ENCODE results near the gene PPT1. TPM values are rescaled to one million over a fixed set of nuclear protein-coding genes. Genes with fewer than 3 reads are reported as not detected.

PPT1 gene
- total and polyA plus RNA-seq, 2 of the 4 experiments (the other 2 are of a cell fraction): 22.7 to 55.4 TPM

DNA sequence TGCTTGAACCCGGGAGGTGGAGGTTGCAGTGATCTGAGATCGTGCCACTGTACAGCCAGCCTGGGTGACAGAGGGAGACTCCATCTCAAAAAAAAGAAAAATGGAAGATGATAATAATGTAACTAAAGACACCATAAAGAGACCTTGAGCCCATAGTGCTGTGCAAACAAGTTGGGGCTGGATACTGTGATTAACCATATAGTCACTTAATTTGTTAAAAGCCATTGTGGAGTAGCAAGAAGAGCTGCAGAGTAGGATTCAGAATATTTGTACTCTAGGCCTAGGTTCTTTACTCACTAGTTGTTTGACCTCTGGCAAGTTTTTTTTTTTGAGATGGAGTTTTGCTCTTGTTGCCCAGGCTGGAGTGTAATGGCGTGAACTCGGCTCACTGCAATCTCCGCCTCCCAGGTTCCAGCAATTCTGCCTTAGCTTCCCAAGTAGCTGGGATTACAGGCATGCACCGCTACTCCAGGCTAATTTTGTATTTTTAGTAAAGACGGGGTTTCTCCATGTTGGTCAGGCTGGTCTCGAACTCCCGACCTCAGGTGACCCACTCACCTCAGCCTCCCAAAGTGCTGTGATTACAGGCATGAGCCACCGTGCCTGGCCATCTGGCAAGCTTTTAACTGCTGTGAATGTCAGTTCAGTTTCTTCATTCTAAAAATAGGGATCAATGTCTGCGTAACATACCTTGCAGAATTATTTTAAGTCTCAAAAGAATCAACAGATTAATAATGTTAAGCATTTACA, 43.7 kb downstream of the PPT1 start:
- no peak overlapping the region for H4K5ac ChIP-seq (ENCODE audit: low read depth, low read length)
- no peak overlapping the region for H3K27ac ChIP-seq (ENCODE audit: insufficient read depth, low read length)
- no peak overlapping the region for H3K18ac ChIP-seq (ENCODE audit: low read depth, low read length)
- H3K27me3 ChIP-seq (ENCODE audit: control insufficient read depth, insufficient read depth, low read length): no peaks in the 10 kb centered on the region
- H4K20me1 ChIP-seq (ENCODE audit: insufficient read depth, low read length): peaks cover 94% of the 10 kb centered on the region
- intact Hi-C loops (cut with micrococcal nuclease): no loop called here
- H3K4me1 ChIP-seq (ENCODE audit: control insufficient read depth, insufficient read depth, low read length): peaks cover 7% of the 10 kb centered on the region; the same call in 1 of the 2 replicates
- TF ChIP-seq RFX5 (IDR thresholded peaks at IDR 0.05; ENCODE audit: low read depth, low read length) (no peak), RAD21 (IDR thresholded peaks at IDR 0.05; ENCODE audit: low read length) (no peak), CHD1 (IDR thresholded peaks at IDR 0.05; ENCODE audit: low read depth, low read length) (no peak)
- TF ChIP-seq, protein P1, sequence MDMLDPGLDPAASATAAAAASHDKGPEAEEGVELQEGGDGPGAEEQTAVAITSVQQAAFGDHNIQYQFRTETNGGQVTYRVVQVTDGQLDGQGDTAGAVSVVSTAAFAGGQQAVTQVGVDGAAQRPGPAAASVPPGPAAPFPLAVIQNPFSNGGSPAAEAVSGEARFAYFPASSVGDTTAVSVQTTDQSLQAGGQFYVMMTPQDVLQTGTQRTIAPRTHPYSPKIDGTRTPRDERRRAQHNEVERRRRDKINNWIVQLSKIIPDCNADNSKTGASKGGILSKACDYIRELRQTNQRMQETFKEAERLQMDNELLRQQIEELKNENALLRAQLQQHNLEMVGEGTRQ (IDR thresholded peaks at IDR 0.05; ENCODE audit: low read depth, low read length): no peak
- no peak overlapping the region for H3K56ac ChIP-seq (ENCODE audit: extremely low read depth, insufficient read depth, low read length)
- BruUV-seq (replicated peaks): no TSS peak
- H3K4me3 ChIP-seq (ENCODE audit: insufficient read depth, low read depth, low read length): no peak overlapping the region
- peaks cover 7 to 73% of the 10 kb centered on the region in 2 experiments; a peak in 2 of 4 replicates for H3K79me1 ChIP-seq (ENCODE audit: low read depth in 1 of 2, low read length in 2 of 2)
- H2BK15ac ChIP-seq (ENCODE audit: low read depth, low read length): no peak overlapping the region
- in situ Hi-C loops (cut with MboI; ENCODE audit: low sequenced_read_pairs): no loop called here
- no peak overlapping the region for H3K4me2 ChIP-seq (ENCODE audit: low read depth, low read length)
- dilution Hi-C loops (cut with HindIII; ENCODE audit: low sequenced_read_pairs, unreplicated experiment): no loop called here
- no peak overlapping the region for H2AK5ac ChIP-seq (ENCODE audit: low read depth, low read length)
- H2AK9ac ChIP-seq (replicated peaks; ENCODE audit: low read depth, low read length, poor library complexity): no peak overlapping the region
- no peak overlapping the region for H2AFZ ChIP-seq (replicated peaks; ENCODE audit: low read length, poor library complexity)
- no peak overlapping the region for H3K14ac ChIP-seq (replicated peaks; ENCODE audit: low read depth, low read length)
- CTCF ChIA-PET: no interaction called here
- DNase-seq (no peak), ATAC-seq (ENCODE audit: low read depth) (no peak)
- peaks cover 10% of the 10 kb centered on the region for H3K9me1 ChIP-seq (ENCODE audit: insufficient read depth, low read length)
- H3K4ac ChIP-seq (ENCODE audit: low read depth, low read length): no peak overlapping the region
- no peak overlapping the region for H2BK20ac ChIP-seq (ENCODE audit: low read depth, low read length)
- H2BK120ac ChIP-seq (ENCODE audit: low read depth, low read length): no peak overlapping the region
- no peak overlapping the region for H3K23ac ChIP-seq (ENCODE audit: low read depth, low read length)
- no peak overlapping the region for H3K9ac ChIP-seq (ENCODE audit: low read depth, low read length)
- no peak overlapping the region for H2BK5ac ChIP-seq (ENCODE audit: low read depth, low read length, poor library complexity, severe bottlenecking)
- WGBS, 2 experiments (ENCODE audit: extremely low coverage in 2 of 2, insufficient read length in 1 of 2): 33% methylated on average over 1 of the region's 11 CpGs; no CpG with 5 or more reads in 1 of the 2 experiments
- POLR2A ChIA-PET (ENCODE audit: unreplicated experiment): no interaction called here
- no peak overlapping the region for H4K91ac ChIP-seq (ENCODE audit: insufficient read depth, low read depth, low read length)
- H3K9me3 ChIP-seq (ENCODE audit: control insufficient read depth, insufficient read depth, low read length): no peaks in the 10 kb centered on the region
- peaks cover 13% of the 10 kb centered on the region for H3K36me3 ChIP-seq (ENCODE audit: control insufficient read depth, insufficient read depth, low read length)
- no peak overlapping the region for H4K8ac ChIP-seq (ENCODE audit: low read depth in 2 of 2, low read length in 2 of 2)
